DMS114 treated with DMSO at 0.1 percent for 48 hours (cell line): ENCODE measurements around the gene ZFC3H1.
A peak's percentile ranks its signal among the peaks of the same experiment; 100 is the strongest.

Experiments
- DNase-seq: peaks from one replicate; lab custom pipeline; 2025; ENCODE audit not compliant: unreplicated experiment; lab: John Stamatoyannopoulos, UW

Gene ZFC3H1

GRCh38 chr12:71682466-71682865, 18.8 kb upstream of the ZFC3H1 start:
- DNase-seq, result no peak

GRCh38 chr12:71671816-71672215, 8.2 kb upstream of the ZFC3H1 start:
- DNase-seq, result no peak

DNA sequence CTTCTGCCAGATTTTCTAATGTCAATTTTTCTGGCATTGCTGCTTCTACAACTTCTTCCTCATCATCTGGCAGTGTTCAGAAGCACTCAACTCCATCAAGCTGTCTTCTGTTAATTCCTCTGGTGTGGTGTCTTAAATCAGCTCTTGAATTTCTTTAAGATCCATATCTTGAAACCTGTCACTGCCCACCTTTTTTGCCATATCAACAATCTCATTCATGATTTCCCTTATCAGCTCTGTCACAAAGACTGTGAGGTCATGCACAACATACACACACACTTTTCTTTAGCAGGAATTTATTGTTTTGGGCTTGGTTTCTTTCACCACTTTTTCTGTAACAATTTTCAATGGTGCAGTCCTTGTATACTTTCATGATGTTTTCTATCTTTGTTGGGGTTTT, 7.7 kb upstream of the ZFC3H1 start:
- no peak for DNase-seq

DNA sequence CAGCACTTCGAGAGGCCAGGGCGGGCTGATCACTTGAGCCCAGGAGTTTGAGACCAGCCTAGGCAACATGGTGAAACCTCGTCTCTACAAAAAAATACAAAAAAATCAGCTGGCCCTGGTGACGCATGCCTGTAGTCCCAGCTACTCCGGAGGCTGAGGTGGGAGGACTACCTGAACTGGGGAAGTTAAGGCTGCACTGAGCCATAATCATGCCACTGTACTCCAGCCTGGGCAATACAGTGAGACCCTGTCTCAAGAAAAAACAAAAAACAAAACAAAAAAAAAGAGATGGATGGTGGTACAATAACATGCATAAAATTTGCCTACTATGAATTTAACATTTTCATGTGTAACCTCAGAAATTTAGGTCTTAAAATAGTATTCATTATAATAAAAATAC, 2.6 kb upstream of the ZFC3H1 start:
- DNase-seq, result no peak

DNA sequence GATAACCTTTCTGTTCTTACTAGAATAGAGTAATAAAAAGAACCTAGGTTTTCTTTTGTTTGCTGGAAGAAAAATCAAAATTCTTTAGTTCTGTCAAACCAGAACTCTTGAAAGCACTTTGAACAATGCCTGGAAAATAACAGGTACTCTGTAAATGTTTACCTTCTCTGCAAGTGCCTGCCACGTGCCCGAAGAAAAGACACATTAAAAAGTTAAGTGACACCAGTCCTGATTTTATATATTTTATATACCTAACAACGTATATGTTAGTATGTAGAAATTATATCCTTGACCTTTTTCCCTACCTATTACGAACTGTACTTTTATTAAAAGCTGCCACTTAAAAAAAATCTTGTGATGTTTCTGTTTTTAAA, 1.4 kb upstream of the ZFC3H1 start:
- DNase-seq, result no peak

DNA sequence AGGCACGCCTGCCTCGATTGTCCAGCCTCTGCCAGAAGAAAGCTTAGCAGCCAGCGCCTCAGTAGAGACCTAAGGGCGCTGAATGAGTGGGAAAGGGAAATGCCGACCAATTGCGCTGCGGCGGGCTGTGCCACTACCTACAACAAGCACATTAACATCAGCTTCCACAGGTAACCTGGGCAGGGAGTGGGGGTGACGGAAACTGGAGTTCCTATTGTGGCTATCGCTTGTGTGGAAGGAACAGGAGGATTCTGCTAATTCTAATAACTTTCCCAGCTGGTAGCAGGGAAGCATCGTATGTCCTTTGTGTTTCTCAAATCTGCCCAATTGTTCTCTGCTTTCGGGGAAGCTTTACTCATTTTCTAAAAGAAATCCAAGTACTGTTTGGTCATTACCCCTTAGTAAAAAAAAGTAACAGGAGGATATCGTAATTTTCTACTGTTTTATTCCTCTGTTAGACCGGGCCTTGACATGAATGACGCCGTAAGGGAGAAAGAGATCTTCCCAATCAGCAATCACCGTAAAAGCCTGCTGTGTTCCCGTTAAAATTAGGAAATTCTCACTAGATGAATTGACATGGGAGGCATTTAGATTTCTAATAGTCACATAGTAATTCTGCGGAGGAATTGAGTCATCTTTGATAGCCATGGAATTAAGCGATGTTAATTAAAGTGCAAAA, 902 bp upstream of the ZFC3H1 start:
- no peak for DNase-seq

DNA sequence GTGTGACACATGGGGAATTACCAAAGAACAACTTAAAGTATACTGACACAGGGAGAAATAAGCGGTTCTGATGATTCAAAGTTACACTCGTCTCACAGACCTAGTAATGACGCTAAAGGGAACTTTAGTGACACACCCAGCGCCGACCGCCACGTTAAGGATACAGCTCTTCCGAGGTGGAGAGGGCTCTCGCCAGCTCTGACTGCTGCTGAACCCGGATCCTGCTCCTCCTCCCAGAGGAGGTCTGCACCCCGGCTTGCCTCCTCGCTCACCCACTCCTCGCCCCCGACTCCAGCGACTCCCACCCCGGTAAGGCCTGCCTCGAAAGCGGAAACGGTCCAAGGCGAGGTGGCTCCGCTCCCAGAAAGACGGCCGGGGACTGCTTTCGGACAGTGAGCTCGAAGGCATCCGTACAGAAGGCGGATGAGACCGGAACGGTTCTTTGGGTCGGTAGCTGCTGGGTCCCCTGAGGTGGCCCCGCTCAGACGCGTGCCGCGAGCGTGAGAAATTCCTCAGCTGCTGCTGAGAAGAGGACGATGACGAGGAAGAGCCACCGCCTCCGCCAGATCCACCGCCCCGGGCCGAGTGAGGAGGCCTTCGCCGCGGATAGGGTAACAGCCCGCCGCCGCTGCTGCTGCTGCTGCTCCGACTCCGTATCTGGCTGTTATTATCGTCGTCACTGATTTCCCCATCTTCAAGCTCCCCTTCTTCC, 643 bp downstream of the ZFC3H1 start:
- DNase-seq, result peak; percentile 31

- DNase-seq, result no peak
Measured at GRCh38 chr12:71661977-71662530, 1.6 kb downstream of the ZFC3H1 start.

- DNase-seq, result no peak
Measured at GRCh38 chr12:71656740-71657139, 6.9 kb downstream of the ZFC3H1 start.

- DNase-seq, result no peak
Measured at GRCh38 chr12:71655907-71656306, 7.7 kb downstream of the ZFC3H1 start.

DNA sequence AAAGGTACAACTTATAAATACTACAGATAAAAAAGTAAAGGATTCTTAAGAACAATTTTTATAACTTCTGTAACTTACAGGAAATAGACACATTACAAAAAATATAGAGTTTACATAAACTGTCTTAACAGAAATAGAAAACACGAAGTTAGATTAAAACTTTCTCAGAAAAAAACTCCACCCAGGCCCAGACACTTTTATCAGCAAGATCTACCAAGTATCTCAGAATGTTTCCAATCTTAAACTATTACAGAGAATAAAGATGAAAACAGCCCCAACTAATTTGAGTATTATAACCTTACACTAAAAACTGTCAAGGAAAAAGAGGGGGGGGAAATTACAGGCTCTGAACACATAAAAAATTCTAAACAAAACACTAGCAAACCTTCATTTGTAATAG, 8.2 kb downstream of the ZFC3H1 start:
- DNase-seq, result no peak

- no peak for DNase-seq
Measured at GRCh38 chr12:71654200-71654599, 9.4 kb downstream of the ZFC3H1 start.

GRCh38 chr12:71653137-71653536, 10.5 kb downstream of the ZFC3H1 start:
- no peak for DNase-seq

DNA sequence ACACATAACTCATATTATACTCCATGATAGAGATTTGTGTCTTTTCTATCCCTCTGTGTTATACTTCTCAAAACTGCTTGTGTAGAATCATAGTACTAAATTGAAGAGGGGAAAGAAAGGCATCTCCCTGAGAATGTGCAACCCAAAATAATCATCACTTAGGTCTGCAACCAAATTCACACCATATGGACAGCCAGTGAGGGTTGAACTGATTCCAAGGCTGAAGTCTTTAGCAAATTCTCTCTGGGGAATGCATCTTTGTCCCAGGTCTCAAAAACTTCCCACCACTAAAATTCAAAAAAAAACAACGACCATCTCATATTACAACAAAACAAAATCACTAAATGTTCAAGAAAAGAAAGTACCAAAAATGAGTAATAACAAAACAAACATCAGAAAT, 11.0 kb downstream of the ZFC3H1 start:
- no peak for DNase-seq

GRCh38 chr12:71649401-71649800, 14.2 kb downstream of the ZFC3H1 start:
- DNase-seq, result no peak

DNA sequence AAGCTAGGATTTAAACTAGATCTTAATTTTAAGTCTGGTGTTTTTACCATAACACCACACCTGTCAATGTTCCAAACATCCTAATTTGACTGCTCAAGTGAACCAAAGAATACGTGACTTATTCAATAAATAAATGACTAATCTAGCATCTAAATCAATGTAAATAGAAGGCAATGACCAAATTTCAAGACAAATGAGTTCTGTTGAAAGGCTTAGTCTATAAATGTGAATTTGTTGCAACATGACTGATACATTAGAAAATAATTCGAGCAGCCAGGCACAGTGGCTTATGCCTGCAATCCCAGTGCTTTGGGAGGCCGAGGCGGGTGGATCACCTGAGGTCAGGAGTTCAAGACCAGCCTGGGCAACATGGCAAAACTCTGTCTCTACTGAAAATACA, 15.1 kb downstream of the ZFC3H1 start:
- no peak for DNase-seq

GRCh38 chr12:71646512-71646911, 17.1 kb downstream of the ZFC3H1 start:
- DNase-seq, result no peak

DNA sequence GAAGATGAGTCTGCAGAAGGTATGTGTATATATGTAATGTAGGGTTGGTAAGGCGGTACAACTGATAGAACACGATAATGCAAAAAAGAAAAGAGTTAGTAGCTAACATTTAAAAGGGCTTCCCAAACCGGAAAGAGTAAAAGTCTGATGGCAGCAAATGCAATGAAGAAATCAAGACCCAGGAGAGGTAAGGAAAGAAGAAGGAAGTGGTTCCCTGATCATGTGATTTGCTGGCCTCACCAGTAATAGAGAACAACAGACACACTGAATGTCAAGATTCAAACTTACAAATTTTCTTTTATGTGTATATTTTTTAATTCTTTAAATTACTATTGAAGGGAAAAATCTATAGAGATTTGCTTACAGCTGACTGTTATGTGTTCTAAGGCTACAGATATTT, 18.4 kb downstream of the ZFC3H1 start:
- DNase-seq, result no peak

DNA sequence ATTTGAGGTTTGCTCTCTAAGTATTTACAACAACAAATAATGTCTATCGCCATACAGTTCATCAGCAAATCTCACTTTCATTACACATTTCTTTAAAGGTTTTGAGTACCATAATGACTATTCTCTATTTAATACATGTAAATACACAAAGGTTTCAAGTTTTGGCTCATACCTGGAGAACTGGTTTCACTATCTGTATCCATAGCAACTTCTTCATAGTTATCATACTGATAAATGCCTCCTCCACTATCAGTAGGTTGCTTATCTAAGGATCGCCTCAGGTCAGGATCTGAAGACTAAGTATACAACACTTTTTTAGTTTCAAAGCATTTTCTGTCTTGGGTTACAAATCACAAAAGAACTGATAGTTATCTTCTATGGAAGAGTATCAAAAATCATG, 21.4 kb downstream of the ZFC3H1 start:
- no peak for DNase-seq

GRCh38 chr12:71641390-71641789, 22.3 kb downstream of the ZFC3H1 start:
- DNase-seq, result no peak

GRCh38 chr12:71640316-71640715, 23.3 kb downstream of the ZFC3H1 start:
- no peak for DNase-seq

GRCh38 chr12:71639341-71639760, 24.3 kb downstream of the ZFC3H1 start:
- no peak for DNase-seq

DNA sequence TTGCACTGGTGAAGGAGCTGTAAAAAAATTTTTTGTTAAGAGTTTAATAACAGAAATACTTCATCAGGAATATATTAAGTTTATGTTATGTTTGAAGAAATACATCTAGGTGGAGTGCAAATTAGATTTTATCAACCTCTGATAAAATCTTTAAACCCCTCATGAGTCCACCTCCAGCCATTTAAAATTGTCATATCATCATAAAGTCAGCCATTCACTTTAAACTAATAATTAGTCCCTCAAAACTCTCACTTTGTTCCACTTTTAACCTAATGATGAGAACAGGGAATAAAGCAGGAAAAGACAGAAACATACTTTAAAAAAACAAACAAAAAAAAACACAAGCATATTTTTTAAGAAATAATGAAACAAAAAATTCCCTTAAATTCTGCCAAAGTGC, 25.1 kb downstream of the ZFC3H1 start:
- no peak for DNase-seq
